Measurements from ENCODE around the gene PTPRN2. TPM values are rescaled to one million over a fixed set of nuclear protein-coding genes. Genes with fewer than 3 reads are reported as not detected.

Gene PTPRN2
- total and polyA plus RNA-seq, 2 donors (not counting 3 experiments of a cell fraction or from before 2014, with no cell fraction given): 0.62 to 0.88 TPM

GRCh38 chr7:157589680-157590079, 997.9 kb downstream of the PTPRN2 start:
- BruUV-seq (replicated peaks): no TSS peak
- dilution Hi-C loops (cut with MboI; ENCODE audit: extremely low pct_ligation_motif_present, low sequenced_read_pairs) (no loop called here), intact Hi-C loops (cut with micrococcal nuclease) (no loop called here)
- no peak overlapping the region for H3K4me3 ChIP-seq (replicated peaks in 1 of 3; ENCODE audit: insufficient read depth in 1 of 3, low read depth in 1 of 3, low read length in 3 of 3)
- H3K4me2 ChIP-seq (ENCODE audit: insufficient read depth, low read length): no peak overlapping the region
- H3K36me3 ChIP-seq (ENCODE audit: control insufficient read depth in 2 of 2, extremely low read depth in 1 of 2, insufficient read depth in 2 of 2, low read length in 2 of 2): no peaks in the 10 kb centered on the region
- no peaks in the 10 kb centered on the region for H3K79me2 ChIP-seq (ENCODE audit: control insufficient read depth, insufficient read depth, low read length)
- DNase-seq (ENCODE audit: low read depth, low spot score): no peak
- no peaks in the 10 kb centered on the region for H4K20me1 ChIP-seq (replicated peaks; ENCODE audit: control insufficient read depth, extremely low read depth, insufficient read depth, low read length)
- no peaks in the 10 kb centered on the region for H3K9me1 ChIP-seq (replicated peaks; ENCODE audit: control insufficient read depth, extremely low read depth, insufficient read depth, low read length)
- ChIA-PET CTCF (no interaction called here), POLR2A (no interaction called here)
- no peaks in the 10 kb centered on the region for H3K4me1 ChIP-seq (ENCODE audit: control insufficient read depth, extremely low read depth, insufficient read depth, low read length)
- H2AFZ ChIP-seq (ENCODE audit: low read depth, low read length): no peak overlapping the region
- no peaks in the 10 kb centered on the region for H3K27me3 ChIP-seq (ENCODE audit: control insufficient read depth in 2 of 2, insufficient read depth in 2 of 2, low read length in 2 of 2)
- no peak for FAIRE-seq
- TF ChIP-seq MYC (IDR thresholded peaks at IDR 0.05; ENCODE audit: low read depth, low read length) (no peak), MAX (IDR thresholded peaks at IDR 0.05; ENCODE audit: insufficient read depth, insufficient read length) (no peak), GATA2 (IDR thresholded peaks at IDR 0.05; ENCODE audit: insufficient read depth, insufficient read length, low read depth, low read length) (no peak), EZH2 (IDR thresholded peaks at IDR 0.05; ENCODE audit: borderline replicate concordance, low read depth, low read length, severe bottlenecking) (no peak), POLR2A (IDR thresholded peaks at IDR 0.05; ENCODE audit: low read depth, low read length) (no peak), POLR2AphosphoS5 (IDR thresholded peaks at IDR 0.05; ENCODE audit: insufficient read depth, low read depth, low read length) (no peak), FOS (IDR thresholded peaks at IDR 0.05; ENCODE audit: borderline replicate concordance, insufficient read depth, low read length) (no peak), JUN (IDR thresholded peaks at IDR 0.05; ENCODE audit: borderline replicate concordance, insufficient read depth, insufficient read length, low read depth) (no peak)
- TF ChIP-seq, protein P1, sequence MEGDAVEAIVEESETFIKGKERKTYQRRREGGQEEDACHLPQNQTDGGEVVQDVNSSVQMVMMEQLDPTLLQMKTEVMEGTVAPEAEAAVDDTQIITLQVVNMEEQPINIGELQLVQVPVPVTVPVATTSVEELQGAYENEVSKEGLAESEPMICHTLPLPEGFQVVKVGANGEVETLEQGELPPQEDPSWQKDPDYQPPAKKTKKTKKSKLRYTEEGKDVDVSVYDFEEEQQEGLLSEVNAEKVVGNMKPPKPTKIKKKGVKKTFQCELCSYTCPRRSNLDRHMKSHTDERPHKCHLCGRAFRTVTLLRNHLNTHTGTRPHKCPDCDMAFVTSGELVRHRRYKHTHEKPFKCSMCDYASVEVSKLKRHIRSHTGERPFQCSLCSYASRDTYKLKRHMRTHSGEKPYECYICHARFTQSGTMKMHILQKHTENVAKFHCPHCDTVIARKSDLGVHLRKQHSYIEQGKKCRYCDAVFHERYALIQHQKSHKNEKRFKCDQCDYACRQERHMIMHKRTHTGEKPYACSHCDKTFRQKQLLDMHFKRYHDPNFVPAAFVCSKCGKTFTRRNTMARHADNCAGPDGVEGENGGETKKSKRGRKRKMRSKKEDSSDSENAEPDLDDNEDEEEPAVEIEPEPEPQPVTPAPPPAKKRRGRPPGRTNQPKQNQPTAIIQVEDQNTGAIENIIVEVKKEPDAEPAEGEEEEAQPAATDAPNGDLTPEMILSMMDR (IDR thresholded peaks at IDR 0.05; ENCODE audit: extremely low read depth in 1 of 2, insufficient read depth in 1 of 2, low read depth in 1 of 2, low read length in 2 of 2): no peak
- H3K9me3 ChIP-seq (replicated peaks; ENCODE audit: control insufficient read depth, insufficient read depth, low read length): no peaks in the 10 kb centered on the region
- no peak overlapping the region for H3K27ac ChIP-seq (ENCODE audit: insufficient read depth, low read depth, low read length)
- H3K9ac ChIP-seq (replicated peaks; ENCODE audit: extremely low read depth, insufficient read depth, low read length): no peak overlapping the region

Data from endothelial cell of umbilical vein (primary cell).